Measurements from ENCODE around the gene GULP1. TPM values are rescaled to one million over a fixed set of nuclear protein-coding genes. Genes with fewer than 3 reads are reported as not detected.

Gene GULP1
- total and polyA plus RNA-seq, 2 of the 4 experiments (the other 2 are of a cell fraction) = 24.4 to 40.1 TPM

GRCh38 chr2:188576651-188577050 lies 285.0 kb downstream of the GULP1 start:
- Histone ChIP-seq H4K5ac (ENCODE audit: low read depth, low read length) (no peak overlapping the region), H3K79me1 (ENCODE audit: low read depth in 1 of 2, low read length in 2 of 2) (no peaks in the 10 kb centered on the region), H3K27me3 (ENCODE audit: control insufficient read depth, insufficient read depth, low read length) (no peaks in the 10 kb centered on the region), H3K14ac (replicated peaks; ENCODE audit: low read depth, low read length) (no peak overlapping the region), H3K4me1 (ENCODE audit: control insufficient read depth, insufficient read depth, low read length) (no peaks in the 10 kb centered on the region), H2AK9ac (replicated peaks; ENCODE audit: low read depth, low read length, poor library complexity) (no peak overlapping the region), H3K56ac (ENCODE audit: extremely low read depth, insufficient read depth, low read length) (no peak overlapping the region), H4K8ac (ENCODE audit: low read depth in 2 of 2, low read length in 2 of 2) (no peak overlapping the region), H3K9me3 (ENCODE audit: control insufficient read depth, insufficient read depth, low read length) (no peaks in the 10 kb centered on the region), H3K4me2 (ENCODE audit: low read depth, low read length) (no peak overlapping the region), H3K18ac (ENCODE audit: low read depth, low read length) (no peak overlapping the region), H2BK15ac (ENCODE audit: low read depth, low read length) (no peak overlapping the region), H3K27ac (ENCODE audit: insufficient read depth, low read length) (no peak overlapping the region), H2BK20ac (ENCODE audit: low read depth, low read length) (no peak overlapping the region), H3K4ac (ENCODE audit: low read depth, low read length) (no peak overlapping the region), H2AK5ac (ENCODE audit: low read depth, low read length) (no peak overlapping the region), H2BK5ac (ENCODE audit: low read depth, low read length, poor library complexity, severe bottlenecking) (no peak overlapping the region), H2BK120ac (ENCODE audit: low read depth, low read length) (no peak overlapping the region), H3K9ac (ENCODE audit: low read depth, low read length) (no peak overlapping the region), H4K91ac (ENCODE audit: insufficient read depth, low read depth, low read length) (no peak overlapping the region), H3K23ac (ENCODE audit: low read depth, low read length) (no peak overlapping the region), H3K9me1 (ENCODE audit: insufficient read depth, low read length) (no peaks in the 10 kb centered on the region), H2AFZ (replicated peaks; ENCODE audit: low read length, poor library complexity) (no peak overlapping the region), H4K20me1 (ENCODE audit: insufficient read depth, low read length) (no peaks in the 10 kb centered on the region), H3K4me3 (ENCODE audit: insufficient read depth, low read depth, low read length) (no peak overlapping the region), H3K36me3 (ENCODE audit: control insufficient read depth, insufficient read depth, low read length) (no peaks in the 10 kb centered on the region)
- intact Hi-C loops (cut with micrococcal nuclease) = loop anchor here (5.0 kb wide), 1 partner anchor 34 kb away; no protein-coding TSS in a partner anchor
- in situ Hi-C loops (cut with MboI; ENCODE audit: low sequenced_read_pairs) = no loop called here
- TF ChIP-seq NFE2L2 (IDR thresholded peaks at IDR 0.05; ENCODE audit: low read depth, low read length) (no peak), MAFK (IDR thresholded peaks at IDR 0.05; ENCODE audit: low read depth, low read length) (no peak), CEBPB (IDR thresholded peaks at IDR 0.05; ENCODE audit: low read depth, low read length) (no peak), FOS (IDR thresholded peaks at IDR 0.05; ENCODE audit: low read depth, low read length) (no peak), ELK1 (IDR thresholded peaks at IDR 0.05; ENCODE audit: borderline replicate concordance, low read depth, low read length) (no peak), RAD21 (IDR thresholded peaks at IDR 0.05; ENCODE audit: low read length) (no peak), MXI1 (IDR thresholded peaks at IDR 0.05; ENCODE audit: borderline replicate concordance, low read depth, low read length) (no peak), CTCF (conservative IDR thresholded peaks at IDR 0.05; ENCODE audit: low read depth, low read length) (no peak), POLR2A (IDR thresholded peaks at IDR 0.05; ENCODE audit: low read depth, low read length) (no peak), CHD1 (IDR thresholded peaks at IDR 0.05; ENCODE audit: low read depth, low read length) (no peak), USF2 (IDR thresholded peaks at IDR 0.05; ENCODE audit: low read depth, low read length) (no peak), RCOR1 (IDR thresholded peaks at IDR 0.05; ENCODE audit: insufficient replicate concordance, low read length) (no peak), RFX5 (IDR thresholded peaks at IDR 0.05; ENCODE audit: low read depth, low read length) (no peak), MAZ (IDR thresholded peaks at IDR 0.05; ENCODE audit: borderline replicate concordance, low read depth, low read length) (no peak), SMC3 (IDR thresholded peaks at IDR 0.05; ENCODE audit: low read depth, low read length) (no peak), BHLHE40 (IDR thresholded peaks at IDR 0.05; ENCODE audit: low read depth, low read length) (no peak)
- ChIA-PET POLR2A (ENCODE audit: unreplicated experiment) (no interaction called here), CTCF (no interaction called here)
- no TSS peak for BruUV-seq (replicated peaks)
- WGBS, 2 experiments (ENCODE audit: extremely low coverage in 2 of 2, insufficient read length in 1 of 2) = no CpG with 5 or more reads among the region's 1 CpG
- DNase-seq (no peak), ATAC-seq (ENCODE audit: low read depth) (no peak)
- dilution Hi-C loops (cut with HindIII; ENCODE audit: low sequenced_read_pairs, unreplicated experiment) = no loop called here
